ENCODE measurements around the gene ATG7.
"Not testable (repeated sequence)": the region's sequence is repeated elsewhere in the genome, so short reads cannot be mapped to it uniquely, and the experiment has no call there.

The ATG7 gene

GRCh38 chr3:11304175-11304574, 32.0 kb downstream of the ATG7 start:
- no peak for DNase-seq

GRCh38 chr3:11305509-11305908, 33.3 kb downstream of the ATG7 start:
- DNase-seq: no peak

- no peak for DNase-seq
Measured at GRCh38 chr3:11306817-11307589, 34.8 kb downstream of the ATG7 start.

- no peak for DNase-seq
Measured at GRCh38 chr3:11307830-11308432, 35.7 kb downstream of the ATG7 start.

- no peak for DNase-seq
Measured at GRCh38 chr3:11310258-11310657, 38.1 kb downstream of the ATG7 start.

GRCh38 chr3:11312166-11312565, 40.0 kb downstream of the ATG7 start:
- no peak for DNase-seq

- no peak for DNase-seq
Measured at GRCh38 chr3:11317300-11317699, 45.1 kb downstream of the ATG7 start.

- no peak for DNase-seq
Measured at GRCh38 chr3:11322931-11323330, 50.7 kb downstream of the ATG7 start.

- no peak for DNase-seq
Measured at GRCh38 chr3:11323813-11324212, 51.6 kb downstream of the ATG7 start.

GRCh38 chr3:11327619-11328018, 55.4 kb downstream of the ATG7 start:
- no peak for DNase-seq

GRCh38 chr3:11328196-11328945, 56.2 kb downstream of the ATG7 start:
- no peak for DNase-seq

GRCh38 chr3:11329777-11330176, 57.6 kb downstream of the ATG7 start:
- no peak for DNase-seq

GRCh38 chr3:11331101-11331500, 58.9 kb downstream of the ATG7 start:
- no peak for DNase-seq

GRCh38 chr3:11335056-11335608, 62.9 kb downstream of the ATG7 start:
- DNase-seq: peak; percentile 1 to 63

GRCh38 chr3:11339541-11339940, 67.3 kb downstream of the ATG7 start:
- DNase-seq: peak; percentile 33 to 47

GRCh38 chr3:11346416-11346815, 74.2 kb downstream of the ATG7 start:
- DNase-seq: no peak

- not testable (repeated sequence) for DNase-seq
Measured at GRCh38 chr3:11348877-11349276, 76.7 kb downstream of the ATG7 start.

- no peak for DNase-seq
Measured at GRCh38 chr3:11349446-11349845, 77.2 kb downstream of the ATG7 start.

- no peak for DNase-seq
Measured at GRCh38 chr3:11350374-11350773, 78.2 kb downstream of the ATG7 start.

- DNase-seq: no peak
Measured at GRCh38 chr3:11351451-11351850, 79.3 kb downstream of the ATG7 start.

- no peak for DNase-seq
Measured at GRCh38 chr3:11356269-11356668, 84.1 kb downstream of the ATG7 start.

GRCh38 chr3:11362600-11362999, 90.4 kb downstream of the ATG7 start:
- DNase-seq: no peak

GRCh38 chr3:11363715-11364114, 91.5 kb downstream of the ATG7 start:
- DNase-seq: no peak

GRCh38 chr3:11364181-11364580, 92.0 kb downstream of the ATG7 start:
- DNase-seq: no peak

Data from NCI-H526 (cell line).